Activated T-cell treated with anti-CD3 and anti-CD28 coated beads, Interleukin-2, amount 50 U/mL, for 48 hours (primary cell): ENCODE results near the gene ALDH1L1.

ENCODE experiments used
- DNase-seq, 2 experiments: peaks; one replicate each; pipeline ENCODE4 v3.0.0-alpha.2; 2020

Gene ALDH1L1

DNA sequence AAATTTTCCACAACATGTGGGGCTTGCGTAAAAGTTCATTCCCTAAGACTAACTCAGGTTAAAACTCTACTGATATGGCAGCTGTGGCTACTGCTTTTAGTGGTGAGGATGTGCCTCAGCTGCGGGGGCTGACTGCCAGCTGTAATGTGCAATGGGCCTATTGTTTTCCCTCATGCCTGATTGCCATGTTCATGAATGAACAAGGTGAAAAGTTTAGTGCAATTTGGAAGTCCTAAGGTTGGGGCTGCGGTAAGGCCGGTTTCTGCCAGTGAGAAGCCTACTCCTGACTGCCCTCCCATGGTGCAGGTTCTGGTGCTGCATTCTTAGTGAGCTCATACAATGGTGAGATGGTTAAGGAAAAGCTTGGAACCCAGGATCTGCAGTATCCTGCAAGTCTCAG lies 10.9 kb upstream of the ALDH1L1 start:
- no peak for DNase-seq

GRCh38 chr3:126187920-126188319 lies 7.5 kb upstream of the ALDH1L1 start:
- DNase-seq, result no peak

GRCh38 chr3:126186749-126187148 lies 6.4 kb upstream of the ALDH1L1 start:
- no peak for DNase-seq

DNA sequence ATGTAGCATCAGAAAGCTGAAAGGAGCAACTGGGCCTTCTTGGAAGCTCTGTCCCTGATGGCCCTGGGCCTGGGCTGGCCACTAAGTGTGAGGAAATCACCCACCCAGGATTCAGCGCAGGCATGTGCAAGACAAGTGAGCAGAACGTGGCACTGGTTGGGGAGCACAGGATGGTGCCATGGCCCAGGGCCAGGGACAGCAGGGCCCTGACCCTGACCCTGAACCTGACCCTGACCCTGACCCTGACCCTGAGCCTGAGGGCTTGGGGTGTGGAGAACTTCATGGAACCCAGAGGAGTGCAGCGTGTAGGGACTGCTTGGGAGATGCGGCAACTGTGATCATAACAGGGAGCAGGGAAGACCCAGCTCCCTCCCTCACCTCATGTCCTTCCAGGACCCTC lies 5.9 kb upstream of the ALDH1L1 start:
- no peak for DNase-seq

GRCh38 chr3:126184465-126185000 lies 4.1 kb upstream of the ALDH1L1 start:
- DNase-seq, result no peak

- DNase-seq, result no peak
Observed at GRCh38 chr3:126181398-126181725, 976 bp upstream of the ALDH1L1 start.

- no peak for DNase-seq
Observed at GRCh38 chr3:126179825-126180476, 435 bp downstream of the ALDH1L1 start.

GRCh38 chr3:126170073-126170777 lies 10.2 kb downstream of the ALDH1L1 start:
- DNase-seq, result no peak

DNA sequence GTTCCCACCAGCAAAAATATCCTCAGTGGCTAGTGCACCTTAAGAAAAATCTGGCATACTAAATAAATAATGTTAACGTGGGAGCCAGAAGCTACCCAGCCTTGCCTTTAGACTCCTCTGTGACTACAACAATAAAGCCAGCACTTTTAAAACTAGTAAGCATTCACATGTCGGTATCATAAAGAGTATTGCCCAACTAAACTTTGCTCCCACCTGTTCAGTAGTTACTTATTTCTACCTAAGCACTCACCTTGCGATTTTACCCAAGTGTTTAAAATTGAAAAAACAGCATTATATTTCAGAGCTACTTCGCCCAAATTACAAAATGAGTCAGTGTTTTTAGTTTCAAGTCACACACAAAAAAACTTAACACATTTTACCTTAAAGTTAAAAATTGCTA lies 12.8 kb downstream of the ALDH1L1 start:
- DNase-seq, result no peak

- no peak for DNase-seq
Observed at GRCh38 chr3:126166009-126166408, 14.4 kb downstream of the ALDH1L1 start.

DNA sequence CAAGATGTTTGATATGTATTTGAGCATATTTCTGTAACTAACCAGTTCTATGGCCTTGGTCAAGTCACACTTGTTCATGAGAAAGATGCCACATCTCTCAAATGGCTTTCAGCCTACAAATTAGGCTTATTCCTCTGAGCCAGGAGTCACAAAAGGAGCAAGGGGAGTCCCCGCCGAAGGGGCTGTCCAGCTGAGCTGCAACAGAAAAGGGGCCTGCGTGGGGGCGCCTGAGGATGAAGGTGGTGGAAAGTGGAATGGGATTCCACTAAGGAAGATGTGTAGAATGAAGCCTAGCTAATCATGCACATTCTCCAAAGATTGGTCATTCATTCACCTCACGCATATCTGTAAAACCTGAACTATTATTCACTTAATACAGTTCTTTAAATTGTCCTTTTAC lies 19.1 kb downstream of the ALDH1L1 start:
- DNase-seq, result no peak

- no peak for DNase-seq
Observed at GRCh38 chr3:126160243-126161210, 19.9 kb downstream of the ALDH1L1 start.

- DNase-seq, result no peak
Observed at GRCh38 chr3:126159476-126159875, 20.9 kb downstream of the ALDH1L1 start.

- no peak for DNase-seq
Observed at GRCh38 chr3:126158912-126159454, 21.4 kb downstream of the ALDH1L1 start.

- no peak for DNase-seq
Observed at GRCh38 chr3:126158016-126158911, 22.1 kb downstream of the ALDH1L1 start.

GRCh38 chr3:126157083-126157768 lies 23.2 kb downstream of the ALDH1L1 start:
- no peak for DNase-seq

DNA sequence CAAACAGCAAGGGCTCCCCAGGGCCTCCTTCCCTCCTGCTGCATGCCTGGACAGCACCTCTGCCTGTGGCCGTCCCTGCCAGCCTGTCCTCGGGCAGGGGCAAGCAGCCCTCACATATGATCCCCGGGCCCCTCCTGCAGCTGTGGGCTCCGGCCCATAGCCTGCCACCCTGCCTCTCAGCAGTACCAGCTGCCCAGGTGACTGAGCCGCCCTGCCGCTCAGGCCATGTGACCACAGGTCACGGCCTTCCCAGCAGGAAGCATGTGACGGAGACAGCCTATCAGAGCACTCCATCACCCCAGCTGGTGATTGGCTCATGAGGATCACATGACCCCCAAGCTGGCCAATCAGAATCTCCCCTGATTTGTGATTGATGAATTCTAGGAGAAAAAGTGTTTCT lies 23.9 kb downstream of the ALDH1L1 start:
- DNase-seq, result peak in 1 of 2 experiments; percentile 24

DNA sequence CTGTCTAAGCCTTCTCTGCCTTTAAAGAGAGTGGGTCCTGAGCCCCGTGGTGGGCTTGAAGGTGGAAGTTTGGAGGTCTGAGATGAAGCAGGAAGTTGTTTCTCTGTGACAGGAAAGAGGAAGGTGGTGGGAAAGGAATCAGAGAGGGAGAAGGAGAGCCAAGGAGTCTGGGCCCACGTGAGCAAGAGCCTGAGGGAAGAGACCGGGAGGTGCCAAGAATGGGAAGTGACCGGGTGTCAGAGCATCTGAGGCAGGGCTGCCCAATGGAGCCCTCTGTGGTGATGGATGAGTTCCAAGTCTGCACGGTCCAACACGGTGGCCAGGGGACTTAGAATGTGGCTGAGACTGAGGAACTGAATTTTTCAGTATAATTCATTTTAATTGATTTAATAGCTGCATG lies 24.6 kb downstream of the ALDH1L1 start:
- DNase-seq, result no peak

- peak in 1 of 2 experiments; percentile 8 for DNase-seq
Observed at GRCh38 chr3:126155280-126155640, 25.1 kb downstream of the ALDH1L1 start.

DNA sequence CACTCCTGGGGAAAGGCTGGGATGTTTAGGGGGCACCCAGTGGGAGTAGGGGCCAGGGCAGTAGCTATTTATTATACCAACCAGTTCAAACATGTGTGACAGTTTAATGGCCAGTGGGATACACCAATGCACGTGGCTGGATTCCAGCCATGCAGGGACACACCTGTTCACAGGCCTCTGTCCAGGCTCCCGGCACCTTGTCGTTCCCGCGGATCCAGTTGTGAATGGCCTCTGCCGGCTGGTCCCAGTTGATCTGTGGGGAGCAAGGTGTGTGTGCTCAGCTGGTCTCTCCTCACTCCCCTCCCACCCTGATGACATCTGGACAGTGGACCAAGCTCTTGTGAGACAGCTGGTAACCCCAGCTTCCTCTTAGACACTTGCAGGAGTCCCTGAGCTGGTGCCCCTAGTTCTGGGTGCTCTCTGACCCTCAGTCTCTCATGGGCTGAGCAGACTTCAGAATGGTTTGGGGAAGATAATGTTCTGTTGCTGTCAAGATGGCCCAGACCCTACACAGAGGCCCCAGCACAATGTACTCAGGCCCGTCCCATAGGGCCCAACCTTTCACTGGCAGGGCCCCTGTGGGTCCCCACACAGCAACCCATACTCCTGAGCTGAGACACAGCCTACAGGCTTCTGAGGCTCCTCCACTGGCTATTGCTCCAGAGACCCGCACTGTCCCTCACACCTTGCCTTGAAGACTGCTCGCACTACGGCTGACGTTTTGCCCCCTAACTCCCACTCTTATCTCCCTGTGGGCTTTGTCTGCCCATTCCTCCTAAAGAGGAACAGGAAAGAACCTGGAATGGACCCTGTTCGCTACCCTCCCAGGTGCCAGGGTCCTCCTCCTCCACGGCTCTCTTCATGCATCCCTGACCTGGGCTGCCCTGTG lies 25.8 kb downstream of the ALDH1L1 start:
- DNase-seq, result peak in 1 of 2 experiments; percentile 11
